K562 (cell line): ENCODE measurements around the gene AGPAT3. TPM values are rescaled to one million over a fixed set of nuclear protein-coding genes. Genes with fewer than 3 reads are reported as not detected.

Experiments
- CBX3 ChIP-seq, 2 experiments: IDR thresholded peaks; 1 replicate in 1 of 2; 2 replicates in 1 of 2; pipeline ENCODE4 v1.6.1; 2012; ENCODE audit warnings: inconsistent platforms in 2 of 2, low read length in 2 of 2, borderline replicate concordance in 1 of 2, control low read depth in 1 of 2
- CCNT2 ChIP-seq: IDR thresholded peaks from 2 replicates; pipeline ENCODE4 v1.6.1; 2011; ENCODE audit warnings: borderline replicate concordance, low read depth, mild to moderate bottlenecking, moderate library complexity, mixed read lengths, low read length; ENCODE audit not compliant: insufficient read length; ENCODE audit errors: extremely low read depth
- DIDO1 ChIP-seq: fragments of 450-650 bp; IDR thresholded peaks from 2 replicates; pipeline ENCODE4 v1.6.1; 2016; ENCODE audit warnings: low read depth, missing biosample characterization, missing genetic modification characterization
- FOSL1 ChIP-seq: fragments of 200-800 bp; sonication (Bioruptor generic); conservative IDR thresholded peaks from 2 replicates; pipeline ENCODE4 v1.6.1; 2016; ENCODE audit warnings: missing genetic modification characterization, missing compliant biosample characterization
- ID3 ChIP-seq, 2 experiments: fragments of 250-450 bp in 1 of 2; fragments of 450-650 bp in 1 of 2; sonication (Bioruptor Pico) in 1 of 2; IDR thresholded peaks; 2 replicates each; pipeline versions ENCODE4 v1.6.1 to v1.8.0; 2016 to 2021; ENCODE audit warnings: mild to moderate bottlenecking in 2 of 2, moderate library complexity in 2 of 2, missing compliant biosample characterization in 1 of 2, missing genetic modification characterization in 1 of 2
- JUN ChIP-seq, 2 experiments: sonication (generic) in 1 of 2; formaldehyde crosslinking in 1 of 2; IDR thresholded peaks; 2 replicates each; pipeline versions ENCODE4 v1.6.1 to v1.8.0; 2012 to 2022; ENCODE audit warnings: borderline replicate concordance in 2 of 2, mild to moderate bottlenecking in 2 of 2, improper control_type of control experiment in 1 of 2, low read depth in 1 of 2, low read length in 1 of 2, missing genetic modification reagents in 1 of 2
- KLF10 ChIP-seq: fragments of 250-450 bp; sonication (Bioruptor Pico); IDR thresholded peaks from 2 replicates; pipeline ENCODE4 v1.6.1; 2021; ENCODE audit warnings: matching md5 sums
- MAZ ChIP-seq, 2 experiments: fragments of 450-650 bp in 1 of 2; sonication (generic) in 1 of 2; formaldehyde crosslinking; IDR thresholded peaks in 1 of 2; conservative IDR thresholded peaks in 1 of 2; 2 replicates each; pipeline versions ENCODE4 v1.4.0 to v1.5.0; 2020; ENCODE audit warnings: mild to moderate bottlenecking in 1 of 2, missing genetic modification reagents in 1 of 2
- MXI1 ChIP-seq: IDR thresholded peaks from 2 replicates; pipeline ENCODE4 v1.6.1; 2011; ENCODE audit warnings: low read depth, mild to moderate bottlenecking, improper control_type of control experiment, low read length
- PCBP2 ChIP-seq: fragments of 200-400 bp; formaldehyde crosslinking; IDR thresholded peaks from 2 replicates; pipeline ENCODE4 v1.6.1; 2018; ENCODE audit warnings: low read length, low read depth, mild to moderate bottlenecking, moderate library complexity; ENCODE audit not compliant: poor library complexity, severe bottlenecking
- PHF8 ChIP-seq: fragments of 200-600 bp; sonication (generic); IDR thresholded peaks from 2 replicates; pipeline ENCODE4 v1.6.1; 2012; ENCODE audit warnings: mixed run types, mild to moderate bottlenecking, inconsistent platforms, low read length, moderate library complexity, borderline replicate concordance
- PKNOX1 ChIP-seq: fragments of 450-650 bp; IDR thresholded peaks from 2 replicates; pipeline ENCODE4 v1.6.1; 2016
- POLR2AphosphoS5 ChIP-seq: IDR thresholded peaks from 2 replicates; pipeline ENCODE4 v1.6.1; 2011; ENCODE audit warnings: mild to moderate bottlenecking, low read depth, low read length, moderate library complexity; ENCODE audit not compliant: control insufficient read depth, insufficient read depth
- RB1 ChIP-seq: fragments of 450-650 bp; IDR thresholded peaks from 2 replicates; pipeline ENCODE4 v1.6.1; 2017; ENCODE audit warnings: low read depth, mild to moderate bottlenecking
- SMARCC2 ChIP-seq: fragments of 450-650 bp; IDR thresholded peaks from 2 replicates; pipeline ENCODE4 v1.6.1; 2017; ENCODE audit warnings: antibody characterized with exemption, moderate library complexity, mild to moderate bottlenecking, low read depth
- SPI1 ChIP-seq: IDR thresholded peaks from 2 replicates; pipeline ENCODE4 v1.6.1; 2011; ENCODE audit warnings: low read depth, low read length, control low read depth, borderline replicate concordance
- TCF3 ChIP-seq: sonication (generic); formaldehyde crosslinking; IDR thresholded peaks from 2 replicates; pipeline ENCODE4 v1.4.0; 2020; ENCODE audit warnings: mild to moderate bottlenecking, missing genetic modification reagents
- TEAD4 ChIP-seq, 2 experiments: sonication (generic) in 1 of 2; formaldehyde crosslinking in 1 of 2; IDR thresholded peaks; 2 replicates each; pipeline versions ENCODE4 v1.6.1 to v1.8.0; 2012 to 2022; ENCODE audit warnings: borderline replicate concordance in 1 of 2, inconsistent platforms in 1 of 2, low read length in 1 of 2, mild to moderate bottlenecking in 1 of 2, missing genetic modification reagents in 1 of 2
- ZBED1 ChIP-seq: IDR thresholded peaks from 2 replicates; pipeline ENCODE4 v1.6.1; 2014
- ZEB2 ChIP-seq: fragments of 450-650 bp; IDR thresholded peaks from 2 replicates; pipeline ENCODE4 v1.6.1; 2016
- ZKSCAN3 ChIP-seq: fragments of 250-450 bp; sonication (Bioruptor Pico); IDR thresholded peaks from 2 replicates; pipeline ENCODE4 v1.4.0; 2020
- ZNF280B ChIP-seq: fragments of 250-450 bp; sonication (Bioruptor Pico); IDR thresholded peaks from 2 replicates; pipeline ENCODE4 v1.5.1; 2021; ENCODE audit warnings: mild to moderate bottlenecking
- ZZZ3 ChIP-seq: fragments of 450-650 bp; IDR thresholded peaks from 2 replicates; pipeline ENCODE4 v1.6.1; 2016; ENCODE audit warnings: antibody characterized with exemption, mild to moderate bottlenecking, moderate library complexity
- polyA plus RNA-seq, 8 experiments: library from polyadenylated mRNA; depleted of rRNA in 4 of 8; stranded (reverse) in 5 of 8; unstranded in 3 of 8; fragments of >200 nt; fragmentation: Nextera tagmentation in 2 of 8; fragmentation: Illumina TruSeq in 1 of 8; extraction: Ambion mirVana in 2 of 8; extraction: Trizol in 1 of 8; gene quantifications; 2 replicates each; pipeline versions ENCODE4 v1.2.1 to v1.2.3, GENCODE V29; 2011 to 2014; ENCODE audit warnings: inconsistent platforms in 1 of 8, missing spikeins in 1 of 8
- total RNA-seq, 7 experiments: library from RNA; depleted of rRNA in 6 of 7; stranded (reverse); fragments of >200 nt in 6 of 7; fragmentation: Illumina TruSeq in 2 of 7; extraction: Trizol in 2 of 7; gene quantifications; 2 replicates each; pipeline versions ENCODE4 v1.2.1 to v1.2.3, GENCODE V29; 2011 to 2021; ENCODE audit warnings: low replicate concordance in 1 of 7

The AGPAT3 gene
- total and polyA plus RNA-seq, 9 of the 15 experiments (the other 6 are each of a cell fraction or from before 2014, with no cell fraction given): 1.5 to 88.4 (median 35.7) TPM

GRCh38 chr21:44017601-44018000, 152.6 kb downstream of the AGPAT3 start (continued):
- TF ChIP-seq PKNOX1 (peak; percentile 73), TCF3 (CRISPR knock-in tag) (peak; percentile 80), ID3 (CRISPR knock-in tag; IDR thresholded peaks at IDR 0.05) (no peak), ID3 (tag; IDR thresholded peaks at IDR 0.05) (no peak), ZNF280B (CRISPR knock-in tag) (no peak), TEAD4 (IDR thresholded peaks at IDR 0.05; ENCODE audit: low read length) (peak; percentile 83), TEAD4 (CRISPR knock-in tag; IDR thresholded peaks at IDR 0.05; ENCODE audit: borderline replicate concordance) (no peak), MXI1 (no peak), ZKSCAN3 (CRISPR knock-in tag) (no peak), MAZ (CRISPR knock-in tag; conservative IDR thresholded peaks at IDR 0.05 in 1 of 2, IDR thresholded peaks at IDR 0.05 in 1 of 2) (no peak), JUN (IDR thresholded peaks at IDR 0.05; ENCODE audit: borderline replicate concordance, low read depth, low read length) (peak; percentile 96), JUN (CRISPR knock-in tag; IDR thresholded peaks at IDR 0.05; ENCODE audit: borderline replicate concordance) (no peak), FOSL1 (tag) (no peak; the same call in 1 of the 2 replicates), RB1 (no peak), ZEB2 (peak; percentile 75), ZZZ3 (no peak), PHF8 (no peak), POLR2AphosphoS5 (peak; percentile 52; the same call in 1 of the 2 replicates), CBX3 (IDR thresholded peaks at IDR 0.05; ENCODE audit: borderline replicate concordance in 1 of 2, low read length in 2 of 2) (peak in 1 of 2 experiments; percentile 13; a peak in 1 of 3 replicates), CCNT2 (no peak), DIDO1 (tag) (no peak), SMARCC2 (peak; percentile 85), ZBED1 (peak; percentile 36; the same call in 1 of the 2 replicates), SPI1 (no peak), PCBP2 (no peak), KLF10 (CRISPR knock-in tag) (no peak)
